ENCODE measurements around the gene CLIP4.
"Not testable (repeated sequence)": the region's sequence is repeated elsewhere in the genome, so short reads cannot be mapped to it uniquely, and the experiment has no call there.

The CLIP4 gene, protein sequence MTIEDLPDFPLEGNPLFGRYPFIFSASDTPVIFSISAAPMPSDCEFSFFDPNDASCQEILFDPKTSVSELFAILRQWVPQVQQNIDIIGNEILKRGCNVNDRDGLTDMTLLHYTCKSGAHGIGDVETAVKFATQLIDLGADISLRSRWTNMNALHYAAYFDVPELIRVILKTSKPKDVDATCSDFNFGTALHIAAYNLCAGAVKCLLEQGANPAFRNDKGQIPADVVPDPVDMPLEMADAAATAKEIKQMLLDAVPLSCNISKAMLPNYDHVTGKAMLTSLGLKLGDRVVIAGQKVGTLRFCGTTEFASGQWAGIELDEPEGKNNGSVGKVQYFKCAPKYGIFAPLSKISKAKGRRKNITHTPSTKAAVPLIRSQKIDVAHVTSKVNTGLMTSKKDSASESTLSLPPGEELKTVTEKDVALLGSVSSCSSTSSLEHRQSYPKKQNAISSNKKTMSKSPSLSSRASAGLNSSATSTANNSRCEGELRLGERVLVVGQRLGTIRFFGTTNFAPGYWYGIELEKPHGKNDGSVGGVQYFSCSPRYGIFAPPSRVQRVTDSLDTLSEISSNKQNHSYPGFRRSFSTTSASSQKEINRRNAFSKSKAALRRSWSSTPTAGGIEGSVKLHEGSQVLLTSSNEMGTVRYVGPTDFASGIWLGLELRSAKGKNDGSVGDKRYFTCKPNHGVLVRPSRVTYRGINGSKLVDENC

GRCh38 chr2:29114946-29115609, at the start of gene CLIP4:
CLIP4 (plus strand) TSS chr2:29115415; CDS start chr2:29121389, 5,974 bp downstream.
- peak; percentile 81 for DNase-seq

GRCh38 chr2:29066271-29066860, 48.8 kb upstream of the CLIP4 start:
- no peak for DNase-seq

- DNase-seq, result no peak
These were observed 48.1 kb upstream of the CLIP4 start for GRCh38 chr2:29066997-29067605.

DNA sequence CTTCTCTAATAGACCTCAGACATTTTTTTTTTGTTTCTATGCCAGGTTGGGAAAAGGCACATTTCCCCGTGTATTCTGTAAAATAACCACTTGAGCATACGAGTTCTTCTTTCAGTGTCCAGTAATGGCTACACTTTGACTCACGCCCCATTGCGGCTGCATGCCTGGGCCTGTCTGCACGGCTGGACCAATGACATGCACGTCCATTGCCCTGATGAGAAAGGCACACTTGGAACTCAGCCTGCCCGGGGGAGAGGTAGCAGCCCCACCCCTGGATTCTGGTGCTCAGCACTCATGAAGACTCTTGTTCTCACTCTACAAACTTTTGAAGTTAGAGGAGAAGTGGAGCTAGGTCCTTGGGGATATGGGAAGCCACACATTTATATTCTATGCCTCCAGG, 46.7 kb upstream of the CLIP4 start:
- DNase-seq, result no peak

GRCh38 chr2:29070526-29070925, 44.7 kb upstream of the CLIP4 start:
- no peak for DNase-seq

DNA sequence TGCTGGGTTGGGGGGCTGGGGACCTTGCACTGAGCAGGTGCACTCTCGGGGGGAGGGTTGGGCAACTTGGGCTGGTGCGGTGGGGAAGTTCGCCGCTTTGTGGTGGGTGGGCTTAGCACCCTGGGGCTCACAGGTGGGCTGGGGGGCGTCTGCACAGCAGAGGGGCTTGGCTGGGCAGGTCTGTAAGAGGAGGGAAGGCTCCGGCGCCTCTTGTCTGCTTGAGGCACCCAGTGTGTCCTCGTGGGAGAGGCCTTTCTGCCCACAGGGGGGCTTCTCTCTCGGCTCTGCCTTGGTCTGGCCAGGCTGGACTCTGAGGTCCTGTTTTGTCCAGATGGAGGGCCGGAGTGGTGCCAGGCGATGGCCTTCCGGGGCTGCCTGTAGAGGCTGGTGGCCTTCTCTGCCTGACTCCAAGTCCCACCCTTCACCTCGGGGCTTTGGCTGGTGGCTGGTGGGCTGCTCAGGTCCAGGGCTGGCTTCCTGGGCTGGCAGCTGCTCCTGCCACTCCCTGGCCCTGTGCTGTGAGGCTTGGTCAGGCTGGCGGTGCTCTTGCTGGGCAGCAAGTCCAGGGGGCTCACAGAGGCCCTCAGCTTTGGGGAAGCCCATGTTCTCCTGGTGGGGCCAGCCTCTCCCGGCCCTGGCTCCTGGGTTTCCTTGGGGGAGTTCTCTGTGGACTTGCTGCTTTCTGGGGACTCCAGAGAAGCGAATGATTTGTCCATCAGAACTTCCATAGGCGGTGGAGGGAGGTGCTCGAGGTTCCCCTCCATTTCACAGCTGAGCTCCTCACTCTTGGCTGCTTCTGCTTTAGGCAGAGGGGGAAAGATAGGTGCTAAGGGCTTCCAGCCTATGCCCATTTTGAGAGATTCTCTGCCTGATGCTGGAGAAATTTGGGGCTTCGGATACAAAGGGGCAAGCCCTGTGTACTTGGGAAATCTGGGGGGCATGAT, 43.9 kb upstream of the CLIP4 start:
- no peak for DNase-seq

GRCh38 chr2:29072251-29072650, 43.0 kb upstream of the CLIP4 start:
- no peak for DNase-seq

- DNase-seq, result no peak
These were observed 42.1 kb upstream of the CLIP4 start for GRCh38 chr2:29072971-29073725.

DNA sequence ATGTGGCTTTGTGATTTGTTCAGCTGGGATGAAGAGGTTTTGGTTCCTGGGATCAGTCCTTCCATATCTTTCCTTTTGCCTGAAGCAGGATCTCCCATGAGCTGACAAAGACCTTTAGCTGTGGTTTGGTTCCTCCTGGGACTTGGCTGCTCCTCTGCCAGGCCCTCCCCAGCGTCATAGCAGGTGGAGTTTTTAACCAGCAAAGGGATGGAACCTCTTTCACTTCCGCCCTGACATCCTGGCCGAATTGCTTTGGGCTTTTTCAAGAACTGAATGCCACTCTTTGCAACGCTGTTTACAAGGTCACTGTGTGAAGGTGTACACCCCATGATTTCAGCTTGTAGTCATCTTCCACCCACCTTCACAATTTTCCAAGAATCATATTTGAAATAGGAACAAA, 41.3 kb upstream of the CLIP4 start:
- no peak for DNase-seq

- DNase-seq, result no peak
These were observed 40.8 kb upstream of the CLIP4 start, which contains the start of gene PCARE for GRCh38 chr2:29074411-29074810. PCARE (minus strand) TSS chr2:29074523; CDS start chr2:29074261, 262 bp downstream.

DNA sequence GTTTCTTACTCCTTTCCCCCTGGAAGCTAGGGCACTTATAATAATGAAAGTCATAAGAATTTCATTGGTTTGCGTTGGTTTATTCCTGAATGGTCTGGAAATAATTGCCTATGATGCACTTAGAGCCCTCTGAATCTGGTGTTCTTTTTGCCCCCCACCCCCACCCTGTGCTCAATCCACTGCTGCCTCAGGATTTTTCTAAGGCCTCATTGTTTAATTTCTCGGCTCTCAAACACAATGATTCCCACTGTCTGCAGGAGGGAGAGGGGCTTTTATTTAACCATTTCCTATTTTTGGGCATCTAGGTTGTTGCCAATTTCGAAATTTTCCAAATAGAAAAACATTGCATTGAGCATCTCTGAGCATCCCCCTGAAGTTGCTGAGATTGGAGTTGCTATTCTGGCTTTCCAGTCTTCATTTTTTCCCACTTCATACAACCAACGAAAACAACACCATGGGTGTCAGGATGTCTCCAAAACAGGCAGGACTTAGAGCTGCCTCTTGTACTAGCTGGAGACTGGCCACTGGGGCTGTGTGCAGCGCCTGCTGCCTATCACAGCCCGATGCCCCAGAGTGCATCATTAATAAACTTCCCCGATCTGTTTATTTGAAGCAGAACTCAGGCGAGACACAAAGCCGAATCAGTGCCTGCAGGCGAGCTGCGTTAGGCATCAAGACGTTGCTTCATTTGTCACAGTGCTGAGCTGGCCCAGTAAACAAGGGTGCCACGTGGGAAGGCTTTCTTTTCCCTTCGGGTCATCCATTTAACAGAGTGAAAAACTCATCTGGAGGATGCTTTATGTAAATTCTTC, 39.1 kb upstream of the CLIP4 start:
- no peak for DNase-seq

- no peak for DNase-seq
These were observed 35.3 kb upstream of the CLIP4 start for GRCh38 chr2:29079887-29080286.

GRCh38 chr2:29080886-29081743, 34.1 kb upstream of the CLIP4 start:
- DNase-seq, result no peak

DNA sequence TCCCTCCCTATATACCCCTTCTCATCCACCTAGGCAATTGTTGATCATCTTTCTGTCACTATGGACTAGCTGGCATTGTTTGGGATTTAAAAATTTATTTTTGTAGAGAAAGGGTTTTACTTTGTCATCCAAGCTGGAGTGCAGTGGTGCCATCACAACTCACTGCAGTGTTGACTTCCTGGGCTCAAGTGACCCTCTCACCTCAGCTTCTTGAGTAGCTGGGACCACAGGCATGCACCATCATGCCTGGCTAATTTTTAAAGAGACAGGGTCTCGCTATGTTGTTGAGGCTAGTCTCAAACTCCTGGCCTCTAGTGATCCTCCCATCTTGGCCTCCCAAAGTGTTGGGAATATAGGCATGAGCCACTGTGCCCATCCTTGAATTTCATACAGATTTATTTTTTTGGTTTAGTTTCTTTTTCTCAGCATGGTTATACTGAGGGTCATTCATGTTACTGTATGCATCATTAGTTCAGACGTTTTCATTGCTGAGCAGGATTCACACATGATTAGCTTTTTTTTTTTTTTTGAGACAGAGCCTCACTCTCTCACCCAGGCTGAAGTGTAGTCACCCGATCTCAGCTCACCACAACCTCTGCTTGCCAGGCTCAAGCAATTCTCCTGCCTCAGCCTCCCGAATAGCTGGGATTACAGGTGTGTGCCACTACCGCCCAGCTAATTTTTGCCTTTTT, 32.3 kb upstream of the CLIP4 start:
- DNase-seq, result no peak

GRCh38 chr2:29084554-29084953, 30.7 kb upstream of the CLIP4 start:
- DNase-seq, result no peak

DNA sequence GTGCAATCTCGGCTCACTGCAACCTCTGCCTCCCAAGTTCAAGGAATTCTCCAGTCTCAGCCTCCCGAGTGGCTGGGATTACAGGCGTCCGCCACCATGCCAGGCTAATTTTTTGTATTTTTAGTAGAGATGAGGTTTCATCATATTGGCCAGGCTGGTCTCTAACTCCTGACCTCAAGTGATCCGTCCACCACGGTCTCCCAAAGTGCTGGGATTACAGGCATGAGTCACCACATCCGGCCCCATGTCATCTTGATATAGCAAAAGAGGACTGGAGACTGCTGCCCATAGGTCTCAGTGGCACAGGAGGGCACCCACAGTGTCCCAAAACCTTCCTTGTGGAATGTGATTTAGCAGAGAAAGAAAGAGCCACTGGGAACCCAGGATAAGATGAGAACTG, 24.9 kb upstream of the CLIP4 start:
- not testable (repeated sequence) for DNase-seq

- DNase-seq, result no peak
These were observed 18.2 kb upstream of the CLIP4 start for GRCh38 chr2:29096969-29097368.

- DNase-seq, result no peak
These were observed 17.6 kb upstream of the CLIP4 start for GRCh38 chr2:29097569-29097968.
